Measurements from ENCODE around the gene DNAJC3.

DNA sequence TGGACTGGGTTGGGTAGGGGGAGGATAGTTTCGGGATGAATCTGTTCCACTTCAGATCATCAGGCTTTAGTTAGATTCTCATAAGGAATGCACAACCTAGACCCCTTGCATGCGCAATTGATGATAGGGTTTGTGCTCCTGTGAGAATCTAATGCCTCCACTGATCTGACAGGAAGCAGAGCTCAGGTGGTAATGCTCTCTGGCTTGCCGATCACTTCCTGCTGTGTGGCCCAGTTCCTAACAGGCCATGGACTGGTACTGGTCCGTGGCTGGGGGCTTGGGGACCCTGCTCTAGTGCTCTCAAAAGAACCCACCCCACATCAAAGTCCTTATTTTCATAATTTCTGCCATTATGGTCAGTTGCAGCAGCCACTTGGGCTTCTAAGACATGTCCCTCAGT is 30.1 kb downstream of the DNAJC3 start:
- TF ChIP-seq, protein P1, sequence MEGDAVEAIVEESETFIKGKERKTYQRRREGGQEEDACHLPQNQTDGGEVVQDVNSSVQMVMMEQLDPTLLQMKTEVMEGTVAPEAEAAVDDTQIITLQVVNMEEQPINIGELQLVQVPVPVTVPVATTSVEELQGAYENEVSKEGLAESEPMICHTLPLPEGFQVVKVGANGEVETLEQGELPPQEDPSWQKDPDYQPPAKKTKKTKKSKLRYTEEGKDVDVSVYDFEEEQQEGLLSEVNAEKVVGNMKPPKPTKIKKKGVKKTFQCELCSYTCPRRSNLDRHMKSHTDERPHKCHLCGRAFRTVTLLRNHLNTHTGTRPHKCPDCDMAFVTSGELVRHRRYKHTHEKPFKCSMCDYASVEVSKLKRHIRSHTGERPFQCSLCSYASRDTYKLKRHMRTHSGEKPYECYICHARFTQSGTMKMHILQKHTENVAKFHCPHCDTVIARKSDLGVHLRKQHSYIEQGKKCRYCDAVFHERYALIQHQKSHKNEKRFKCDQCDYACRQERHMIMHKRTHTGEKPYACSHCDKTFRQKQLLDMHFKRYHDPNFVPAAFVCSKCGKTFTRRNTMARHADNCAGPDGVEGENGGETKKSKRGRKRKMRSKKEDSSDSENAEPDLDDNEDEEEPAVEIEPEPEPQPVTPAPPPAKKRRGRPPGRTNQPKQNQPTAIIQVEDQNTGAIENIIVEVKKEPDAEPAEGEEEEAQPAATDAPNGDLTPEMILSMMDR (optimal IDR thresholded peaks at IDR 0.05 in 1 of 3, IDR thresholded peaks at IDR 0.05 in 1 of 3, conservative IDR thresholded peaks at IDR 0.05 in 1 of 3; ENCODE audit: extremely low read depth in 1 of 3, insufficient read depth in 2 of 3, low read length in 3 of 3), result no peak
- TF ChIP-seq EZH2 (IDR thresholded peaks at IDR 0.05; ENCODE audit: low read length), result no peak
